Measurements from ENCODE around the gene NAB1. TPM values are rescaled to one million over a fixed set of nuclear protein-coding genes. Genes with fewer than 3 reads are reported as not detected.
A peak's percentile ranks its signal among the peaks of the same experiment; 100 is the strongest.

NAB1 gene
- total RNA-seq, 4 donors from 2014 or later: 50.7 to 83.5 (median 58.5) TPM

DNA sequence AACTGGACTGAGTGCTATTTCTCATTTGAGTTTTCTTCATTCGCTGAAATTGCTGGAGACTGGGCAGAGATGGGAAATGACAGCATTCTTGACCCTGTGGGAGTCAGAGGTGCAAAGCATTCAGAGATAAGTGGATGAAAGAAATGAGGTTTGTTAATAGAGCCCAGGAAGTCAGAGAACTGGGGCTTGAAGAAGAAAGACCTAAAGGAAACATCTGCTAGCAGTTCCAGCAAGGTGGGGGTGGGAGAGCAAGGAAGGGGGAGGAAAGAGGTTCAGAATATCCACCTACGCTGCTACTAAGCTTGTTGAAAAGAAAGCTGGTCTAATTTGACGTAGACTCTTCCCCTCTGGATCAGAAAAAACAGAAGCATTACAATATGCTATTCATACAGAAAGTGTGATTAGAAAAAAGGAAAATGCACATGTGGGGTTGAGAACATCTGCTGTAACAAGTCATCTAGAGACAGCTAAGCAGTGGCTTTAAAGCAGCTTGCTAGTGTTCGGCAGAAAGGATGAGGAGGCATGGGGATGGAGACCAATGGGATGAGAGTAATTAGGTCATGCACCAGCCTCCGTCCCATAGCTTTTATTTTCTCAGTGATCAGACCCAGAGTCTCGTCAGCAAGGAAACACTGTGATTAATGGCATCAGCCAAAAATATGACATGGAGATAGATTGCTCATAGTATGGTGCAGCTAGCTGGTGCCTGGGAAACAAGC is 29.7 kb downstream of the NAB1 start:
- TF ChIP-seq CTCF (IDR thresholded peaks at IDR 0.05): no peak
- no peak for DNase-seq (ENCODE audit: low spot score)
- peak; percentile 91 for ATAC-seq (ENCODE audit: low FRiP score)

- no peak for TF ChIP-seq CTCF (IDR thresholded peaks at IDR 0.05)
- DNase-seq (ENCODE audit: low spot score) (no peak), ATAC-seq (ENCODE audit: low FRiP score) (no peak)
These were observed 30.5 kb downstream of the NAB1 start for GRCh38 chr2:190679391-190679790.

- ATAC-seq (ENCODE audit: low FRiP score) (no peak), DNase-seq (ENCODE audit: low spot score) (peak; percentile 29)
- TF ChIP-seq CTCF (IDR thresholded peaks at IDR 0.05): no peak
These were observed 31.1 kb downstream of the NAB1 start for GRCh38 chr2:190679813-190680591.

DNA sequence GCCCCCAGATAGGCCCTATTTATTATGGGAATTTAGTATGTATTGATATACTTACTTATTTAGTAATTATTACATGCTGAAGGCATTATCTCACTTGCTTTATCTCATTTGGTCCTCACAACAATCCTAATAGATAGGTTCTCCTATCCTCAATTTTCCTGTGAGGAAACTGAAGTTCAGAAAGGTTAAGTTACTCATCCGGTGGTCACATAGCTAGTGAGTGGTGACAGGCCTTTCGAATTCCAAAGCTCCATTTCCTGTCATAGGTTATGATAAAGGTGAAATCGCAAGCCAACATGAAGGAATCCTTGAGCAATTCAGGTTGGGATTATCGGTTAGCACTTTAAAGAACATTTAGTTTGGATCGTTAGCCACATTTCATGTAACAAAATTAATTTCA is 33.3 kb downstream of the NAB1 start:
- DNase-seq (ENCODE audit: low spot score) (no peak), ATAC-seq (ENCODE audit: low FRiP score) (no peak)
- no peak for TF ChIP-seq CTCF (IDR thresholded peaks at IDR 0.05)

DNA sequence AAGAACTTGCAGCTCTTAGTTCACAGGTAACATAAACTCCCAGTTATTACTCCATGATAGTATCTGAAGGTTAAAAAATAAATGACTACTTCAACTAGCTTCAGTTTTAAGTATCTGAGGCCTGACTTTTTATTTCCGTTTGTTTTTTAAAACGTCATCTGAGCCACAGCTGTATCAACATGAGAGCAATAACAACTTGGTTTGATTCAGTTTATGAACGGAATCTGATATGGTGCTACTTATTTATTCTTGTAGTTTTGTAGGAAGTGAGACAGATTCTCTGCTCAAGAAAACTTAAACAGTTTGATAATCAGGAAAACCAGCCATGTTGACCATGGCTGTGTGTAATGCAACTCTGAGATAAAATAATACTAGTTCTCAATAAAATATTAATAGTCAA is 34.9 kb downstream of the NAB1 start:
- no peak for TF ChIP-seq CTCF (IDR thresholded peaks at IDR 0.05)
- no peak for ATAC-seq (ENCODE audit: low FRiP score)
- no peak for DNase-seq (ENCODE audit: low spot score)

DNA sequence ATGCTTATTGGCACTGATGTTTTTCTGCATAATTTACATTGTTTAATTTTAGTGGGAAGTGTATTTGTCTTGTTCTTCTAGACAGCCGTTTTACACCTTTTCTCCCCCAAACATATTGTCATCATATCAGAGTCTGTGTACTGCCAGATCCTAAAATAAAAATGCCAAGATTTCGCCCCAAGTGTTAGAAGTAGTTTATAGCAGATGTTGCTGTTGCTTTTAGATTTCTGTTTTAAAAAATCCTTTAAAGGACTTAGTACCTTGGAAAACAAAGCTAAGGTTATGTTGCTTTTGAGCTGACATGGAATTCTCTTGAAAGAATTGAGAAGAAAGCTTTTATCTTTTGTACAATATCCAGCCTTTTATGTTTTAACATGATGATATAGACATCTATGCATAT is 36.0 kb downstream of the NAB1 start:
- DNase-seq (ENCODE audit: low spot score) (no peak), ATAC-seq (ENCODE audit: low FRiP score) (no peak)
- no peak for TF ChIP-seq CTCF (IDR thresholded peaks at IDR 0.05)

GRCh38 chr2:190685333-190685732 is 36.5 kb downstream of the NAB1 start:
- TF ChIP-seq CTCF (IDR thresholded peaks at IDR 0.05): no peak
- DNase-seq (ENCODE audit: low spot score) (no peak), ATAC-seq (ENCODE audit: low FRiP score) (no peak)

Data from omental fat pad (tissue), 4 donors.